Measurements from ENCODE around the gene RNGTT.
"Not testable (repeated sequence)": the region's sequence is repeated elsewhere in the genome, so short reads cannot be mapped to it uniquely, and the experiment has no call there.

RNGTT gene

DNA sequence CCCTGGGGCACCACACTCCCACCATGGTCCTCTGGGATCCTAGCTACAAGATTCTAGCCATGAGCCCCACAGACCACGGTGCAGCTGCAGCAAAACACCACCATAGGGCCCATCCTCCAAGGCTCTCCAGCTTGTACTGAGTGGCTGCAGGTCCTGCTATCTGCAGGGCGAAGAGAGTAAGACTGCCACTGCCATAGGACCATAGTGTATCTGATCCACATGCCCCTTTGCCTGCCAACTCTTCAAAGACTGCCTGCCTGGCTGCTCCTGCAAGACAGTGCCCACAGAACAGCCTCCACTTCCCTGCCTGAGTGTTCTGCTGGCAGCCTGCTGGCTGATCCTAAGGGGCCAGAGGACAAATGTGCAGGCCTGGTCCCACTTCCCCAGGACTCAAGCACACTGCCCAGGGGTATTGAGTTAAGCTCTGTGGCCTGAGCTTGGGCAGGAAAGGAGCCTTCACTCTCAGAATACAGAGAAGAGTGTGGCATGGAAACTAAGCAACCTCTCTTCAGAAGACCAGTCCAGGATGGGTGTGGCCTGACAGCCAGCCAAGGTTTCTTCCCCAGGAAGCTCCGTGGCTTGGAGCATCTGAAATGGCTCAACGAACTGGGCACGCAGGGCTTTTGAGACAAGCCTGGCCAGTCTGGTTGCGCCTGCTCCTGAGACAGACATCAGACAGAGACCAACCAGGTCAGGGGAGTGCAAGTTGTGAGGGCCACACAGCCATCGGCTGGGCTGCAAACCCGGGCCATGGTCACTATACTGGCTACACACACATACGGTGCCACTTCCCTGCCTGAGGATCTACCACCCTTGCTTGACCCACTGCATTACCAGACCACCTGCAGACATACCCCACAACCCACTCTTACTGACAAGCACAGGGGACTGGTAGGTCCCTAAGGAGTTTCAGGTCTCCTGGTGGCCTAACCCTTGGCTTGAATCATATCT lies 54.5 kb downstream of the RNGTT start:
- no peak for DNase-seq

DNA sequence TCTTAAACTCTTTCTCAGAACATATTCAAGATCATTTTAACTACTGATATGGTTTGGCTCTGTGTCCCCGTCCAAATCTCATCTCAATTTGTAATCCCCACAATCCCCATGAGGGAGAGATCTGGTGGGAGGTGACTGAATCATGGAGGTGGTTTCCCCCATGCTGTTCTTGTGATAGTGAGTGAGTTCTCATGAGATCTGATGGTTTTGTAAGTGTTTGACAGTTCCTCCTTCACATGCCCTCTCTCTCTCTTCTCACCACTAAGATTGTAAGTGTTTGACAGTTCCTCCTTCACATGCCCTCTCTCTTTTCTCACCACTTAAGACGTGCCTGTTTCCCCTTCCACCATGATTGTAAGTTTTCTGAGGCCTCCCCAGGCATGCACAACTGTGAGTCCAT lies 56.3 kb downstream of the RNGTT start:
- not testable (repeated sequence) for DNase-seq

GRCh38 chr6:88899569-88900316 lies 63.7 kb downstream of the RNGTT start:
- DNase-seq, result no peak

DNA sequence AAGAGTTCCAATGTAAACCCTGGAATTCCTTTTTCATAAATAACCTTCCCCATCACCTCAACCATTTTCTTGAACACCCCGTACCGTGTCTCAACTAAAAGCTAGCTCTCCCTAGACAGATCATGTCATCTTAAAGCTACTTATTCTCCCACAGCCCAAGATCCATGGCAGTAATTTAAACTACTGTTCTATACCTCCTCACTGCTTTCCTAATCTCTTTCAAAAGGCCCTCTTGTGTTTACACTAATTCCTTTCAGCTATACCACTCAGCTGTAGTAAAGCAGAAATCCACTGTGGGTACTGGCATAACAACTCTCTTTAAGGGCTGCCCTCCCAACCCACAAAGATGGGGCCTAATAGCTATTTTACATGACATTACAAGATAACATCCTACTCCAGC lies 67.5 kb downstream of the RNGTT start:
- DNase-seq, result no peak

DNA sequence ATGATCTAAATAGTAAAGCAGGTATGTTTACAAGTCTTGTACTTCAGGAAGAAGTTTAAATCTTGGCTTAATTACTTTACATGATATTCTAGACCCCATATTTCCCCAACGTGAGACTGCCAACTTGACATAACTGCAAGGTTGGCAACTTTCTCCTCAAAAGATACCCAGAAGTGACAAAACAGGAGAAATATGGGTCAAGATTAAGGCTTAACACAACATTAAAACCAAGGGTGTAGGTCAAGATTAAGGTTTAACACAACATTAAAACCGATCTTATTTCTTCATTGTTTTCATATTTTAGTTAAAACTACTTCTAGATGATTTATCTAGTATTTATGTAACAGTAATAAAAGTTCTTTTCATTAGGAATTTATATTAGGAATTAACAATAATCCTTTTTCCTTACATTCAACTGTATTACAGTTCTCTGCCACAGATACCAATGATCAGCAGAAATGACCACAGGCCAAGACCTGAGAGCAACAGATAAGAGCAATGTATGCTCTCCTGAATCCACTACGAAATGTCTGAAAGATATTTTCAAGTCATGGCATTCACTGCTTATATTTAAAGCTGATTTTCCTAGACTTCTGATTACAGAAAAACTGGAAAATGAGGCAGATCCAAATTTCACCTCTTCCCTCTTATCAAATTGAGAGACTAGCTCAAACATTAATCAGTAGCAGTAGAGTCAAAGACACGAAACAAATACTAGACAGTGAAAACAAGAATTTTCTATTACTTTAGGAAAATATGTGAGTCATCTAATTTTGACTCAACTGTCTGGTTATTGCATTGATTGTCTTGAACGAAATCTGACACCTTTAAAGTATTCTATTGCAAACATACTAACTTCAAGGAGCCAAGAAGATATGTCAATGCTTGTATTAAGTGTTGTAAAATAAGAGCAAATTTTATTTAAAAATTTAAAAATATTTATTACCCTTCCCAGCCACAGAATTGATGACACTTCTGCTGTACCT lies 72.3 kb downstream of the RNGTT start:
- no peak for DNase-seq

GRCh38 chr6:88890394-88890793 lies 73.0 kb downstream of the RNGTT start:
- no peak for DNase-seq

- DNase-seq, result no peak
These were observed 79.1 kb downstream of the RNGTT start for GRCh38 chr6:88884361-88884760.

- DNase-seq, result no peak
These were observed 80.9 kb downstream of the RNGTT start for GRCh38 chr6:88882536-88882935.

GRCh38 chr6:88881451-88881850 lies 82.0 kb downstream of the RNGTT start:
- DNase-seq, result no peak

DNA sequence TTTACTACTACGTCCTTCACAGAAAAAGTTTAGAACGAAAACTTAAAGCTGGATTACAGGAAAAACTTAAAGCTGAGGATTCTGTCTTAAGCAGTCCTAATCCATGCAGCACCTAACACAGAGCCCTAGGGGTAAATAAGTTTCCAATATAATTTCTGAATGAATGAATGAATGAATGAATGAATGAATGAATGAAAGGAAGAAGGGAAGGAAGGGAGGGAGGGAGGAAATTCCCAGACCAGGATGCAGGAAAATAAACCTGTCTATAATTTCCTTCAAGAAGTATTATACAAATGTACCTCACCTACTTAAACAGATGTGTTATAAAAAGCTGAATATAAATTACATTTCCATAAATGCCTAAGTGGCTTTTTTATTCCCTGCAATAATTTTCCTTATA lies 83.4 kb downstream of the RNGTT start:
- no peak for DNase-seq

DNA sequence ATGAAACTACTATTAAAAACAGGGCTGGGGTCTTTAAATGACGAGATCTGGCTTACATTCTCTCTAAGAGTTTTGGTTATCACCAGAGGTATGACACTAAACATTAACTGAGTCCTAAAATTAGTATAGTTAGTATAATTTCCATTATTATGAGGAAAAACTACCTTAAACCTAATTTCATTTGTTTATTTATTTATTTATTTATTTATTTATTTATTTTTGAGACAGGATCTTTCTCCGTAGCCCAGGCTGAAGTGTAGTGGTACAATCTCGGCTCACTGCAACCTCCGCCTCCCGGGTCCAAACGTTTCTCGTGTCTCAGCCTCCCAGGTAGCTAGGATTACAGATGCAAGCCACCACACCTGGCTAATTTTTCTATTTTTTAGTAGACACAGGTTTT lies 85.5 kb downstream of the RNGTT start:
- DNase-seq, result no peak

GRCh38 chr6:88872962-88873361 lies 90.5 kb downstream of the RNGTT start:
- DNase-seq, result no peak

- no peak for DNase-seq
These were observed 91.9 kb downstream of the RNGTT start for GRCh38 chr6:88871498-88871897.

GRCh38 chr6:88870717-88871330 lies 92.6 kb downstream of the RNGTT start:
- DNase-seq, result no peak

DNA sequence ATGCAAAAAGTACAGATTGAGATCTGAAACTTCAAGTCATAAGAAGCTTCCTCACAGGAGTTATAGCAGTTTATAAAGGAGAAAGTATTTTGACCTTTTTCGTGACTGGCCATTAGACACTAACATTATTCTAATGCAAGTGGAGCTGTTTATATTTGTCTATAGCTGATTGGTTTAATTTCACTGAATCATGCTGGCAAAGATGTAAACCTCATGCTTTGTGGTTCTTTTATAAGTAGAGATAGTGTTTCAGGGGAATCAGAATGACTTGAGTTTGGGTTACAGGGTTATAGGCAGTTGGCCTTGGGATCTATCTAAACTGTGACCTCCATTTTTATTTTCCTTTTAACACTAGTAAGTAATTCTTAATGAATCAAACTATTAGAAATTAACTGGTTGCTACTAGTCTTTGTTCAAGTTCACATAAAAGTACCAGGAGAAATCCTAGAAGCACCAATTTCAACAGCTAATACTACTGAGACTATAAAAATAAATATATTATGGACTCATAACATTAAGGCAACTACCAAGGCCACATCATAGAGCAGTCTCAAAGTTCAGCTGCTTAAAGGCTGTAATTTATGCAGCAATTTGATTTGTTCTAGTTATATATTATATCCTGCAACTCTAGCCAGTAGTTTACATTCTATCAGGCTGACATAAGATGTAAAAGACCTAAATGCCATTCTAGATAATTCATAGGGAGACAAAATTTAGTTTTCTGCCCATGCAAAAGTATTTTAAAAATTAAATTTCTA lies 94.0 kb downstream of the RNGTT start:
- no peak for DNase-seq

GRCh38 chr6:88867841-88868731 lies 95.3 kb downstream of the RNGTT start:
- no peak for DNase-seq

DNA sequence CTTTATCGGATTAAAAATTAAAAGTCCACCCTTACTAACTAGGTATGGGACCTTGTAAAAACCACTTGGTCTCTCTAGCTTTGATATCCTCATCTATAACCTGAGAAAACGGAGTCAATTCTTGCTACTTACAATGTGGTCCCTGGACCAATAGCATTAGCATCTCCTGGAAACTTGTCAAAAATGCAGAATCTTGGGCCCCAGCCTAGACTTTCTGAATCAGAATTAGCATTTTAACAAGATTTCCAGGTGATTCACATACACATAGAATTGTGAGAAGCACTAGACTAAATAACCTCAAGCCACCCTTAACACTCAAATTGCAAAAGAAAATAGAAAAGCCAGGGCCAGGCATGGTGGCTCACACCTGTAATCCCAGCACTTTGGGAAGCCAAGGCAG lies 96.6 kb downstream of the RNGTT start:
- DNase-seq, result no peak

- no peak for DNase-seq
These were observed 98.1 kb downstream of the RNGTT start for GRCh38 chr6:88865275-88865674.

DNA sequence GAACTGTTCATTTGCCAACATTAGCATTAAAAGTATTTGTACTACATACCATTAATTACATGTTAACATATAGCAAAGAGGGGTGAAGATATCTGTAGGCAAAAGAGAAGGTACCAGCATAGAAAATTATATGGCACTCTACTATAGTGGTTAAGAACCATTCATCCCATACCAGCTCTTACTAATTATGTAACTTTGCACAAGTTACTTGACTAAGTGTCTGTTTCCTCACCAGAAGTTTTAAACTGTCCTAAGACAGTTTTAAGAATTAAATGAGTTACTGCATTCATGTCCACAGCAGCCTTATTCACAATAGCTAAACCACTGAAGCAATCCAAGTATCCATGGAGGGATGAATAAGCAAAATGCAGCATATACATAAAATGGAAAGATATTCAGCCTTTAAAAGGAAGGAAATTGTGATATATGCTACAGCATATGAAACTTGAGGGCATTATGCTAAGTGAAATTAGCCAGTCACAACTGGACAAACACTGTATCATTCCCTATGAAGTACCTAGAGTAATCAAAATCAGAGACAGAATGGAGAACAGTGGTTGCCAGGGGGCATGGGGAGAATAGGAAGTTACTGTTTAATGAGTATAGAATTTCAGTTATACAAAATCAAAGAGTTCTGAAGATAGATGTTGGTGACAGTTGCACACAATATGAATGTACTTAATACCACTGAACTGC lies 98.9 kb downstream of the RNGTT start:
- no peak for DNase-seq

DNA sequence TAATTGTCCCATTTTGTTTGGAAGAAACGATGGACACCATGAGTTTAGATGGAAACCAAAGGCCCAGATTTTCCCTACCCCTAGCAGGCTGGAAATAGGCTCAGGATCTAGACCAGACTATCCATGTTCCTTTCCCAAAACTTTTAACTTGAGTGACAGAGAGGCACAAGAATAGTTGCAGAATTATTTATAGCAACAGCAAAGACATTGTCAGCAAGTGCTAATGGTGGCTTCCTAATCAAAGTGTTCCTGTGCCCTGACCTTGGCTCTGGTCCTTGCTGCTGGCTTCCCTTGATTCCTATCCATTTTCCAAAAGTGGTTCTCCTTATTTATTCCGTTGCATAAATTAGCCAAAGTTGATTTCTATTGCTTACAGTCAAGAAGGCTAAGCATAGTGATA lies 103.1 kb downstream of the RNGTT start:
- DNase-seq, result no peak
